HepG2 (cell line): ENCODE results near the gene LGALS4. TPM values are rescaled to one million over a fixed set of nuclear protein-coding genes. Genes with fewer than 3 reads are reported as not detected.
A peak's percentile ranks its signal among the peaks of the same experiment; 100 is the strongest.

Source experiments
- ARID3A ChIP-seq: IDR thresholded peaks from 2 replicates; pipeline ENCODE4 v1.6.1; 2012; ENCODE audit warnings: low read depth, low read length, improper control_type of control experiment
- FOXK2 ChIP-seq: fragments of 450-650 bp; IDR thresholded peaks from 2 replicates; pipeline ENCODE4 v1.6.1; 2016
- JDP2 ChIP-seq: sonication (generic); formaldehyde crosslinking; IDR thresholded peaks from 2 replicates; pipeline ENCODE4 v1.8.1; 2022; ENCODE audit warnings: missing genetic modification reagents, borderline replicate concordance
- KAT7 ChIP-seq: IDR thresholded peaks from 2 replicates; pipeline ENCODE4 v1.6.1; 2018; ENCODE audit warnings: borderline replicate concordance, missing compliant biosample characterization
- MAFG ChIP-seq: sonication (generic); formaldehyde crosslinking; IDR thresholded peaks from 2 replicates; pipeline ENCODE4 v1.5.1; 2020; ENCODE audit warnings: mild to moderate bottlenecking, missing genetic modification reagents
- MAFK ChIP-seq, 2 experiments: IDR thresholded peaks in 1 of 2; conservative IDR thresholded peaks in 1 of 2; 2 replicates each; pipeline ENCODE4 v1.6.1; 2011; ENCODE audit warnings: improper control_type of control experiment in 2 of 2, low read length in 2 of 2
- NCOA5 ChIP-seq: sonication (generic); formaldehyde crosslinking; IDR thresholded peaks from 2 replicates; pipeline ENCODE4 v1.4.0; 2020; ENCODE audit warnings: missing genetic modification reagents
- NPAS2 ChIP-seq: sonication (generic); formaldehyde crosslinking; IDR thresholded peaks from 2 replicates; pipeline ENCODE4 v1.8.0; 2022; ENCODE audit warnings: mild to moderate bottlenecking, missing genetic modification reagents, borderline replicate concordance
- NR2F2 ChIP-seq: IDR thresholded peaks from 2 replicates; pipeline ENCODE4 v1.6.1; 2012; ENCODE audit warnings: low read depth, inconsistent platforms, borderline replicate concordance
- PHF21A ChIP-seq: sonication (generic); formaldehyde crosslinking; IDR thresholded peaks from 2 replicates; pipeline ENCODE4 v1.5.0; 2020; ENCODE audit warnings: mild to moderate bottlenecking, missing genetic modification reagents
- POGK ChIP-seq: sonication (generic); formaldehyde crosslinking; conservative IDR thresholded peaks from 2 replicates; pipeline ENCODE4 v1.8.0; 2022; ENCODE audit warnings: mild to moderate bottlenecking, moderate library complexity, missing genetic modification reagents
- POGZ ChIP-seq: sonication (generic); formaldehyde crosslinking; IDR thresholded peaks from 2 replicates; pipeline ENCODE4 v1.4.0; 2020; ENCODE audit warnings: mild to moderate bottlenecking, missing genetic modification reagents
- POLR2AphosphoS2 ChIP-seq: IDR thresholded peaks from 2 replicates; pipeline ENCODE4 v1.6.1; 2011; ENCODE audit warnings: low read depth, low read length, improper control_type of control experiment
- SP140L ChIP-seq: sonication (generic); formaldehyde crosslinking; IDR thresholded peaks from 2 replicates; pipeline ENCODE4 v1.4.0; 2020; ENCODE audit warnings: missing genetic modification reagents, borderline replicate concordance
- ZNF18 ChIP-seq: sonication (generic); formaldehyde crosslinking; IDR thresholded peaks from 2 replicates; pipeline ENCODE4 v1.8.0; 2022; ENCODE audit warnings: mild to moderate bottlenecking, missing genetic modification reagents; ENCODE audit not compliant: insufficient replicate concordance
- ZNF296 ChIP-seq: sonication (generic); formaldehyde crosslinking; conservative IDR thresholded peaks from 2 replicates; pipeline ENCODE4 v1.5.0; 2020; ENCODE audit warnings: mild to moderate bottlenecking, missing genetic modification reagents
- ZNF33A ChIP-seq: sonication (generic); formaldehyde crosslinking; IDR thresholded peaks from 2 replicates; pipeline ENCODE4 v1.5.1; 2020; ENCODE audit warnings: missing genetic modification reagents, mild to moderate bottlenecking, moderate library complexity, borderline replicate concordance
- ZNF672 ChIP-seq: sonication (generic); formaldehyde crosslinking; IDR thresholded peaks from 2 replicates; pipeline ENCODE4 v1.8.1; 2022; ENCODE audit warnings: missing genetic modification reagents
- ZNF674 ChIP-seq: sonication (generic); formaldehyde crosslinking; IDR thresholded peaks from 2 replicates; pipeline ENCODE4 v1.5.0; 2020; ENCODE audit warnings: low read depth, mild to moderate bottlenecking, missing genetic modification reagents
- ZUFSP ChIP-seq: sonication (generic); formaldehyde crosslinking; IDR thresholded peaks from 2 replicates; pipeline ENCODE4 v1.9.0; 2021; ENCODE audit warnings: missing genetic modification reagents, mild to moderate bottlenecking, borderline replicate concordance
- polyA plus RNA-seq, 8 experiments: library from polyadenylated mRNA; depleted of rRNA in 3 of 8; stranded (reverse) in 7 of 8; unstranded in 1 of 8; fragments of >200 nt; fragmentation: Illumina TruSeq in 4 of 8; extraction: Trizol in 4 of 8; gene quantifications; 2 replicates each; pipeline versions ENCODE4 v1.2.1 to v1.2.3, GENCODE V29; 2011 to 2016; ENCODE audit warnings: low read depth in 4 of 8, missing spikeins in 1 of 8, mixed read lengths in 1 of 8; ENCODE audit not compliant: insufficient read depth in 1 of 8
- total RNA-seq, 5 experiments: library from RNA; depleted of rRNA; stranded (reverse); fragments of >200 nt; fragmentation: Illumina TruSeq; extraction: Trizol; gene quantifications; 2 replicates each; pipeline ENCODE4 v1.2.3, GENCODE V29; 2016; ENCODE audit warnings: low read depth in 1 of 5
- TF ChIP-seq, protein P1 (sequence below): sonication (generic); formaldehyde crosslinking; IDR thresholded peaks from 2 replicates; pipeline ENCODE4 v1.4.0; 2020; ENCODE audit warnings: missing genetic modification reagents, borderline replicate concordance

The LGALS4 gene
- total and polyA plus RNA-seq, 2 of the 13 experiments (the other 11 are each of a cell fraction or from before 2014, with no cell fraction given), result 0.24 to 0.71 TPM

- TF ChIP-seq, protein P1, sequence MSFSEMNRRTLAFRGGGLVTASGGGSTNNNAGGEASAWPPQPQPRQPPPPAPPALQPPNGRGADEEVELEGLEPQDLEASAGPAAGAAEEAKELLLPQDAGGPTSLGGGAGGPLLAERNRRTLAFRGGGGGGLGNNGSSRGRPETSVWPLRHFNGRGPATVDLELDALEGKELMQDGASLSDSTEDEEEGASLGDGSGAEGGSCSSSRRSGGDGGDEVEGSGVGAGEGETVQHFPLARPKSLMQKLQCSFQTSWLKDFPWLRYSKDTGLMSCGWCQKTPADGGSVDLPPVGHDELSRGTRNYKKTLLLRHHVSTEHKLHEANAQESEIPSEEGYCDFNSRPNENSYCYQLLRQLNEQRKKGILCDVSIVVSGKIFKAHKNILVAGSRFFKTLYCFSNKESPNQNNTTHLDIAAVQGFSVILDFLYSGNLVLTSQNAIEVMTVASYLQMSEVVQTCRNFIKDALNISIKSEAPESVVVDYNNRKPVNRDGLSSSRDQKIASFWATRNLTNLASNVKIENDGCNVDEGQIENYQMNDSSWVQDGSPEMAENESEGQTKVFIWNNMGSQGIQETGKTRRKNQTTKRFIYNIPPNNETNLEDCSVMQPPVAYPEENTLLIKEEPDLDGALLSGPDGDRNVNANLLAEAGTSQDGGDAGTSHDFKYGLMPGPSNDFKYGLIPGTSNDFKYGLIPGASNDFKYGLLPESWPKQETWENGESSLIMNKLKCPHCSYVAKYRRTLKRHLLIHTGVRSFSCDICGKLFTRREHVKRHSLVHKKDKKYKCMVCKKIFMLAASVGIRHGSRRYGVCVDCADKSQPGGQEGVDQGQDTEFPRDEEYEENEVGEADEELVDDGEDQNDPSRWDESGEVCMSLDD (CRISPR knock-in tag), result no peak
- TF ChIP-seq MAFG (CRISPR knock-in tag) (no peak), POGZ (CRISPR knock-in tag) (no peak), KAT7 (peak; percentile 64; the same call in 1 of the 2 replicates), ZNF18 (CRISPR knock-in tag) (no peak), ZNF33A (CRISPR knock-in tag) (no peak), ZNF674 (CRISPR knock-in tag) (no peak), ZNF672 (CRISPR knock-in tag) (no peak), ZUFSP (CRISPR knock-in tag) (no peak), PHF21A (CRISPR knock-in tag) (peak; percentile 90), JDP2 (CRISPR knock-in tag) (no peak), NCOA5 (CRISPR knock-in tag) (no peak), ARID3A (no peak; the same call in 1 of the 2 replicates), MAFK (conservative IDR thresholded peaks at IDR 0.05 in 1 of 2, IDR thresholded peaks at IDR 0.05 in 1 of 2; ENCODE audit: low read length in 2 of 2) (no peak), NR2F2 (no peak), ZNF296 (CRISPR knock-in tag) (no peak), FOXK2 (peak; percentile 64; the same call in 1 of the 2 replicates), POGK (CRISPR knock-in tag) (no peak), SP140L (CRISPR knock-in tag) (no peak), POLR2AphosphoS2 (0 out of 2 replicates have a peak, but pooled peaks have one; percentile 44), NPAS2 (CRISPR knock-in tag) (no peak)
These were observed 37.2 kb upstream of the LGALS4 start, which contains the start of gene HNRNPL (continued) for GRCh38 chr19:38849860-38850435.
